ENCODE data around the gene ZBTB20.
A peak's percentile ranks its signal among the peaks of the same experiment; 100 is the strongest.

ZBTB20 gene

DNA sequence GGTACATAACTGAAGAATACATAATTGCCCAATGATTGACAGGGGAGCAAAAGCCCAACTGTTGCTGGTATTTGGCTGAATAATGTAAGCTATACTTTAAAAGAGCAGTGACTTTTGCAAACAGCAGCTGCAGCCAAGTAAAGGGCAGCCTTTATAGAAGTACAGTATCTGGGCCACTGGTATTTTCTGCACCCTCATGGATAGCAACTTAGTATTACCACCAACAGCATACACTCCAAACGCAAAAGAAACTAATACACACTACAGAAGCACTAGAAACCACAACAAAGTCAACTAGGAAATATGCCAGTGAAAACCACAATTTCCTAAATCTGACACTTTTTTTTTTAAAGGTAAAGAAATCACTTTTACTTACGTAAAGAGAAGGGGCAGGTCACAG, 647.1 kb downstream of the ZBTB20 start:
- POLR2A ChIA-PET (ENCODE audit: low non-redundant PET) = interaction anchor here (0.5 kb wide), 1 partner anchor 82 kb away, joined by 7 read pairs; no protein-coding TSS in a partner anchor
- CTCF ChIA-PET = interaction anchor here (0.7 kb wide), 1 partner anchor 54 kb away, joined by 7 read pairs; no protein-coding TSS in a partner anchor
- TF ChIP-seq, protein P1, sequence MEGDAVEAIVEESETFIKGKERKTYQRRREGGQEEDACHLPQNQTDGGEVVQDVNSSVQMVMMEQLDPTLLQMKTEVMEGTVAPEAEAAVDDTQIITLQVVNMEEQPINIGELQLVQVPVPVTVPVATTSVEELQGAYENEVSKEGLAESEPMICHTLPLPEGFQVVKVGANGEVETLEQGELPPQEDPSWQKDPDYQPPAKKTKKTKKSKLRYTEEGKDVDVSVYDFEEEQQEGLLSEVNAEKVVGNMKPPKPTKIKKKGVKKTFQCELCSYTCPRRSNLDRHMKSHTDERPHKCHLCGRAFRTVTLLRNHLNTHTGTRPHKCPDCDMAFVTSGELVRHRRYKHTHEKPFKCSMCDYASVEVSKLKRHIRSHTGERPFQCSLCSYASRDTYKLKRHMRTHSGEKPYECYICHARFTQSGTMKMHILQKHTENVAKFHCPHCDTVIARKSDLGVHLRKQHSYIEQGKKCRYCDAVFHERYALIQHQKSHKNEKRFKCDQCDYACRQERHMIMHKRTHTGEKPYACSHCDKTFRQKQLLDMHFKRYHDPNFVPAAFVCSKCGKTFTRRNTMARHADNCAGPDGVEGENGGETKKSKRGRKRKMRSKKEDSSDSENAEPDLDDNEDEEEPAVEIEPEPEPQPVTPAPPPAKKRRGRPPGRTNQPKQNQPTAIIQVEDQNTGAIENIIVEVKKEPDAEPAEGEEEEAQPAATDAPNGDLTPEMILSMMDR (conservative IDR thresholded peaks at IDR 0.05; ENCODE audit: low read depth) = no peak
- no peak overlapping the region for H3K27ac ChIP-seq
- no peak for DNase-seq (ENCODE audit: low spot score)

DNA sequence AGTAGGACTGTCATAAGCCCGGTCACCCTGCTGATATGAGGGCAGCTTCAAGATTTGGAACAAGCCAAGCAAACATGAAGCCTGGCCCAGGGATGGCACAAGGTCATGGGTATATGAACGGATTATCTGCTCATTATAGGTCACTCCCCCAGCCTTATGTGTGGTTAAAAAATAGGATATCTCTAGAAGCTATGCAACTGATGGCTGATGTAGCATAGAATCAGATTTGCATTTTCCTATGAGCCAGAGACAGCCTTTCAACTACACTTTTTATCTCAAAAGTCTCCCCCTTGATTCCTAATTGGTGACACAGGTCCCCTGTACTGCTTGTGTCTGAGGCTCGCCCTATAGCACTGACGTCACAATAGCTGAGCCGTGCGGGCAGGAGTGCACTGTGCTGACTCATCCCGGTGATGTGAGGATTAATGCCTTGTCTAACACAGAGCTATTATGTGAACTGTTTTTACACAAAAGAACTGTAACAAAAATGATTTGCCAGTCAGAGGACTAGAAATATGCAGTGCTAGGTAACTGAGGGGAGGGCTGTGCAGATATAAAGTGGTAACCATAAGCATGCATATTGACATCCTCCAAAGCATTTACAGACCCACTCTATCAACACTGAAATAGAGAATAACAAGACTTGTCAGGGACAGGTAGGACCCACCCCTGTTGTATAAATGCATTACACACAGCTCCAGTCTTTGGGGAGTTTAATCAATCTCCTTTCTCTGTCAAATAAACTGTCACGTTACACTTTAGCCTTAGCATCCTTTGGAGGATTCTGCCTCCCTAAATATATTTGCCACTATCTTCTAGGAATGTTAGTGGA, 648.3 kb downstream of the ZBTB20 start:
- DNase-seq (ENCODE audit: low spot score) = peak; percentile 75
- TF ChIP-seq, protein P1 (conservative IDR thresholded peaks at IDR 0.05; ENCODE audit: low read depth) = no peak
- no peak overlapping the region for H3K27ac ChIP-seq
- ChIA-PET POLR2A (ENCODE audit: low non-redundant PET) (no interaction called here), CTCF (interaction anchor here (0.6 kb wide), 1 partner anchor 115 kb away, joined by 3 read pairs; no protein-coding TSS in a partner anchor)

DNA sequence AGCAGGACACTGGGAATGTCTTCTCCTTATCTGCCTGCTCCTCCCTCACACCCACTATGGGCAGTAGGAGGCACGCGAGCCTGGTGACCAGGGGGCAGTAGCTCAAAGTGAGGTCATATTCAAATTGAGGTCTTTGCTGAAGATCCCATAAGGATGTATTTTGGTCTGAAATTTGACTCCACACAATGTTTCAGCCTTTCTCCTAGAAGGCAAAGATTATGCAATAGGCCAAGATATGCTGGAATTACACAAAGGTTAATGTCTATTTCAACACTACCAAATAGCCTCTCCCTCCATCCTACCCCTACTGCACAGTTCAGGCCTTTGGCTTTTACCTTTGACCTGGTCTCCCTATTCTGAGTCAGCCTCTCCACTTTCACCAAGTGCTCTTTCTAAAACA, 650.2 kb downstream of the ZBTB20 start:
- no peak overlapping the region for H3K27ac ChIP-seq

DNA sequence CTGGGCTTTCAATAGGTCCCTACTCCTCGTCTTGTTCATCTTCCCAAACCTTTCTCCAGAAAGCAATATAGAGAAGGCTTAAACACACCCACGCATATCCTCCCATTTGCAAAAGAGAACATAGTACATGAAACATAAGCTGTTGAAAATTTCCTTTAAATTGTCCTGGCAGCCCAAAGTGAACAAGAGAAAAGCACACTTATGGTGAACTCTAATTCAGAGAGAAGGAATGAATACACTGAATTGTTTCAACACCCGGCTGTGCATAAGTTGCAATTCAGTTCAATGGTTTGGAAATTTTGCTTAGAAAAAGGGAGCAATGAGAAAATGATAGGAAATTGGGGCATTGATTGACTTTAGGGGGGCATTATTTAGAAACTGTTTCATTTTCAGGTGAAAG, 650.6 kb downstream of the ZBTB20 start:
- ChIA-PET CTCF (no interaction called here), POLR2A (ENCODE audit: low non-redundant PET) (no interaction called here)
- H3K27ac ChIP-seq = no peak overlapping the region
- no peak for DNase-seq (ENCODE audit: low spot score)
- TF ChIP-seq, protein P1 (conservative IDR thresholded peaks at IDR 0.05; ENCODE audit: low read depth) = no peak

More for the DNA sequence above, 650.2 kb downstream of the ZBTB20 start:
- ChIA-PET CTCF (no interaction called here), POLR2A (ENCODE audit: low non-redundant PET) (no interaction called here)
- TF ChIP-seq, protein P1 (conservative IDR thresholded peaks at IDR 0.05; ENCODE audit: low read depth) = no peak
- no peak for DNase-seq (ENCODE audit: low spot score)

DNA sequence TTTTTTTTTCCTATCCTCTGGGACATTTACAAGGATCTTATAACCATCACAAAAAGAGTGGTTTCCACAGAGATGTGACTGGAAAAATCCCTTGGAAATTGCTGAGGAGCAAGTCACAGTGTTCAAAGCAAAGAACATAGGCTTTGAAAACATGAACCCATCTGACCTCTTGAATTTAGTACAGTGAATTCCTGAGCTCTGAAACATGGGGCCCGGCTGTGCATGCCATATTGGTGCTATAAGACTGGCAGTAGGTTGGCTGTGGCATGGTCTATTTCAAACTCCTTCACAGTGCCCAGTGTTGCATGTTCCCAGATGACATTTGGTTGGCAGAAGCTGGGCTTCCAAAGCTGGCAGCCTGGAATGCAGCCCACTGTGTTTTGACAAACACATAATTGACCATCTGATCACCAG, 651.1 kb downstream of the ZBTB20 start:
- DNase-seq (ENCODE audit: low spot score) = peak; percentile 14
- CTCF ChIA-PET = no interaction called here
- H3K27ac ChIP-seq = no peak overlapping the region
- POLR2A ChIA-PET (ENCODE audit: low non-redundant PET) = no interaction called here
- TF ChIP-seq, protein P1 (conservative IDR thresholded peaks at IDR 0.05; ENCODE audit: low read depth) = no peak

DNA sequence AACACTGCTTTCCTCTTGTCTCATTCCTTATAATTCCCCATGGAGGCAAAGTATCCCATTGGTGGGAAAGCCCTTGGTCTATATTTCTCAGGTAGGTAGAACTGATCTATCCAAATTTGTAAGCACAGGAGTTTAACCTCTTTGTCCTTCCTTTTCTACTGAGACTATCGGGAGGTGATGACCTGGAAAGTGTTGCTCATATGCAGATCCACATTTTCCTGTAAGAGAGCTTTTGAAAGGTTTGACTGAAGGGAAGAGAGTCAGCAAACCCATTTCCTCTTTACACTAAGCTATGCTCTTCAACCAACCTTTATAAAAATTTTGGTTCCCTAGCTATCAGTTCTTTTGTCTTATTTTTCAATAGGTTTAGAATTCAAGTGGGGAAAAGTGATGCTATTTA, 652.6 kb downstream of the ZBTB20 start:
- ChIA-PET CTCF (no interaction called here), POLR2A (ENCODE audit: low non-redundant PET) (no interaction called here)
- TF ChIP-seq, protein P1 (conservative IDR thresholded peaks at IDR 0.05; ENCODE audit: low read depth) = no peak
- H3K27ac ChIP-seq = no peak overlapping the region
- DNase-seq (ENCODE audit: low spot score) = no peak

Measured in RWPE1 (cell line).